Glutamatergic neuron (in vitro differentiated cells): ENCODE measurements around the gene SMAD5. TPM values are rescaled to one million over a fixed set of nuclear protein-coding genes. Genes with fewer than 3 reads are reported as not detected.

ENCODE experiments used
- DNase-seq: peaks from one replicate; pipeline ENCODE4 v3.0.0; 2022
- H3K27ac Mint-ChIP-seq: one replicate; pipeline ENCODE4 v1.8.0; 2020; ENCODE audit warnings: mild to moderate bottlenecking, mixed read lengths, inconsistent platforms; ENCODE audit not compliant: unreplicated experiment
- H3K27me3 Mint-ChIP-seq: one replicate; pipeline ENCODE4 v1.8.0; 2020; ENCODE audit warnings: mild to moderate bottlenecking, moderate library complexity, mixed read lengths, inconsistent platforms; ENCODE audit not compliant: unreplicated experiment
- H3K36me3 Mint-ChIP-seq: one replicate; pipeline ENCODE4 v1.8.0; 2020; ENCODE audit warnings: mild to moderate bottlenecking, mixed read lengths, inconsistent platforms; ENCODE audit not compliant: unreplicated experiment
- H3K4me1 Mint-ChIP-seq: one replicate; pipeline ENCODE4 v1.8.0; 2020; ENCODE audit warnings: mild to moderate bottlenecking, low read depth, mixed read lengths, inconsistent platforms; ENCODE audit not compliant: unreplicated experiment
- H3K4me3 Mint-ChIP-seq: one replicate; pipeline ENCODE4 v1.8.0; 2020; ENCODE audit warnings: mild to moderate bottlenecking, mixed read lengths, inconsistent platforms; ENCODE audit not compliant: unreplicated experiment
- H3K9me3 Mint-ChIP-seq: one replicate; pipeline ENCODE4 v1.8.0; 2020; ENCODE audit warnings: mild to moderate bottlenecking, moderate library complexity, mixed read lengths, inconsistent platforms; ENCODE audit not compliant: unreplicated experiment
- CTCF ChIP-seq: fragments of 200-600 bp; sonication (generic); IDR thresholded peaks from one replicate; pipeline ENCODE4 v1.5.0; 2021; ENCODE audit not compliant: partially characterized antibody, unreplicated experiment
- total RNA-seq: library from RNA; stranded (reverse); fragmentation: NEBNext Ultra II Directional; extraction: Animal tissue kit (Norgen Biotek cat#: 25700); gene quantifications from one replicate; pipeline ENCODE4 v1.2.1, GENCODE V29; 2021; ENCODE audit not compliant: unreplicated experiment

SMAD5 gene
- total RNA-seq, 1 donor from 2014 or later = 36.9 TPM

- Mint-ChIP-seq H3K27ac (no peak overlapping the region), H3K27me3 (peaks cover under 1% of the 10 kb centered on the region), H3K9me3 (peaks cover 4% of the 10 kb centered on the region), H3K4me1 (no peaks in the 10 kb centered on the region), H3K4me3 (no peak overlapping the region), H3K36me3 (peaks cover 10% of the 10 kb centered on the region)
- TF ChIP-seq CTCF = no peak
- no peak for DNase-seq
Observed at GRCh38 chr5:136221340-136221739, 88.7 kb downstream of the SMAD5 start.

GRCh38 chr5:136222580-136223235, 90.1 kb downstream of the SMAD5 start:
- H3K27ac Mint-ChIP-seq = no peak overlapping the region
- no peaks in the 10 kb centered on the region for H3K4me1 Mint-ChIP-seq
- H3K9me3 Mint-ChIP-seq = peaks cover 4% of the 10 kb centered on the region
- H3K36me3 Mint-ChIP-seq = peaks cover 10% of the 10 kb centered on the region
- no peak for TF ChIP-seq CTCF
- no peaks in the 10 kb centered on the region for H3K27me3 Mint-ChIP-seq
- H3K4me3 Mint-ChIP-seq = no peak overlapping the region
- DNase-seq = no peak

GRCh38 chr5:136225796-136226195, 93.2 kb downstream of the SMAD5 start:
- TF ChIP-seq CTCF = no peak
- Mint-ChIP-seq H3K4me3 (no peak overlapping the region), H3K36me3 (peaks cover 6% of the 10 kb centered on the region), H3K27ac (no peak overlapping the region), H3K4me1 (no peaks in the 10 kb centered on the region), H3K27me3 (peaks cover 3% of the 10 kb centered on the region), H3K9me3 (peaks cover 2% of the 10 kb centered on the region)
- DNase-seq = no peak

- H3K36me3 Mint-ChIP-seq = peaks cover 2% of the 10 kb centered on the region
- H3K4me1 Mint-ChIP-seq = no peaks in the 10 kb centered on the region
Observed at GRCh38 chr5:136226401-136226800, 93.8 kb downstream of the SMAD5 start.

More at GRCh38 chr5:136226401-136226800, 93.8 kb downstream of the SMAD5 start:
- H3K9me3 Mint-ChIP-seq = peaks cover 2% of the 10 kb centered on the region
- peaks cover 3% of the 10 kb centered on the region for H3K27me3 Mint-ChIP-seq
- no peak overlapping the region for H3K27ac Mint-ChIP-seq
- DNase-seq = no peak
- TF ChIP-seq CTCF = no peak
- H3K4me3 Mint-ChIP-seq = no peak overlapping the region
